NCI-H345 (cell line): ENCODE results near the gene RBM19.

ENCODE experiments used
- DNase-seq: peaks from one replicate; lab custom pipeline; 2025; lab: John Stamatoyannopoulos, UW

Gene RBM19

DNA sequence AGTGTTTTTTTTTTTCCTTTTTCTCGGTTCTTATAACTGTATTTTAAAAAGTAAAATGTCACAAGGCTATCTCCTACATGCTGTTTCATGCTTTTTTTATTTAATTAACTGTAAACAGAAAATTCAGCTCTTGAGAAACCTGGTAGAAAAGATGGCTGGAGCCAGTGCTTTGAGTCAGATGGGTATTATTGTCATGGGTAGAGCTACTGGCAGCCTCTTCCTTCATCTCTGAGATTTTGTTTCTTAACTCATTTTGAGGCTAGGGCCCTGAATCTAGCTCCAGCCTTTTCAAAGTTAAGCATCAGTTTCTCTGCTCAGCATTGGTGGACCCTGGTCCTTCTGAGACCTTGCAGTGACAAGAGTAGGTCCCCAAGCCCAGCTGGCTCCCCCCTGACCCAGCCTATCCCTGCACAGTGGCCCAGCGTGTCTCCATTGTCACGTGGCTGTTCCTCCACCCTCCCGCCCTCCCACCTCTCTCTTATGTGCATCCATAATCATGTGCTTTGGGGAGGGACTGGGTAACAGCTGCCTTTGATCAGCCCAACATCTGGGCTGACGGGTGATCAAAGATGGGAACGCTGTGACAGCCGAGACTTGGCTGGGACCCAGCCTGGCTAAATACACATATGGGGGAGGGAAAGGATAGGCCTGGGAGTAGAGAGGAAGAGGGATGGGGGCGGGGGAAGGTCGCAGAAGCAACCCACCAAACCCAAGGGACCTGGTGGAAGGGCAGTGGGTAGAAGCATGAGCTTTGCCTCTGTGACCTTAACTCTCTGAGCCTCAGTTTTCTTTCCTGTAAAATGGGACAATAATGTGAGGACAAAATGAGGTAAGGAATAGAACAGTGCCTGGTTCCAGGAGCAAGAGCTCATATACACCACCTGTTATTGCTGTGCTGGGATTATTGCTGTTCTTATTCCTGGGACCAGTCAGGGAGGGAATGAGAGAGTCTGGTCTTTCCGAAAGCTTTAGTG lies 24.4 kb upstream of the RBM19 start:
- peak; percentile 13 for DNase-seq

DNA sequence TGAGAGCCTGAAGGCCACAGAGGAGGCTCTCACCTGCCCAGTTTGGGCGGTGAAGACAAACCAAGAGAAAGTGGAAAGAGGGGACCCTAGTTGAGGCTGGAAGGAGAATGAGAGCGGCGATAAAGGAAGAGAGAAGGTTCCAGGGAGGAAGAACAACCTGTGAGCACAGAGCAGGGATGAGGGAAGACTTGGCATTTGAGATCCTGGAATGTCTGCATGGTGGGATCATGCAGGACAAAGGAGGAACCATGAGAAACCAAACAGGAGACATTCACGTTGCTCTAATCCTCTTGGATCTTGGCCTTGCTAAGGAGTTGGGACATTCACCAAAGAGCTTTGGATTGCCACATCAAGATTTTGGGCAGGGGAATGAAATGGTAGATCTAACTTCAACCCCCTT lies 22.9 kb upstream of the RBM19 start:
- no peak for DNase-seq

DNA sequence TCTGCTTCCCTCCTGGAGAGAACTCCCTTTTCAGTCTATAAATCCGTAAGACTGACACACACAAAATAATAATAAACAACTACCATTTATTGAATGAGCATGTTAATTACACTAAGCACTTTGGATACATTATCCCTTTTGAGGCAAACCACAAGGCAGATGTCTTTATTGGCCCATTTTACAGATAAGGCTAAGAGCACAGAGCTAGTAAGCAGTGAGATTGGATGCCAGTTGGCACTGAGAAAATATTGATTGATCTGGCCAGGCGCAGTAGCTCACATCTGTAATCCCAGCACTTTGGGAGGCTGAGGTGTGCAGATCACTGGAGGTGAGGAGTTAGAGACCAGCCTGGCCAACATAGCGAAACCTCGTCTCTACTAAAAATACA lies 21.9 kb upstream of the RBM19 start:
- DNase-seq = no peak

DNA sequence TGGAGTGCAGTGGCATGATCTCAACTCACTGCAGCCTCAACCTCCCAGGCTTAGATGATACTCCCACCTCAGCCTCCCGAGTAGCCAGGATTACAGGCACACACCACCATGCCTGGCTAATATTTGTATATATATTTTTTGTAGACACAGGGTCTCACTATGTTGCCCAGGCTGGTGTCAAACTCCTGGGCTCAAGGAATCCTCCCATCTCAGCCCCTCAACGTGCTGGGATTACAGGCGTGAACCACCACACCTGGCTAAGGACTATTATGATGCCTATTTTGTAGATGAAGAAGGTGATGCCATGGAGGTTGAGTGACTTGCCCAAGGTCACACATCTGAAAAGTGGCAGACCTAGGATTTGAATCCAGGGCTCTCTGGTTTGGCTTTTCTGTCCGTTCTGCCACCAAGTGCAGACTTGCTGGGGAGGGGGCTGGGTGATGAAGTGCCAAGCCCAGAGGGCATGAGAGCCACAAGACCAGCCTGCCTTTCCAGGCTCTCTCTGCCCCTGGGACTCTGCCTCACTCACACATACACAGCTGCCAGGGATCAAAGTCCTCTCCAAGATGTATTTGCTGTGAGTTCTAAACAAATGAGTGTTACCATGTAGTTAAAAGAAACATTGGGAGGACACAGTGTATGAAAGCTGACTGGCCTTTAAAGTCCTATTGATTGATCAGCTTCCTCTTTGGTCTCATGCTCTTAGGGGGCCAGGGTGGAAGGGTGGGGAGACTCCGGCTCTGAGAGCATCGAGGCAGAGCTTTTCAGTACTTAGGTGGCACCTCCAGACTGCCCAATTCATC lies 21.3 kb upstream of the RBM19 start:
- DNase-seq = no peak

DNA sequence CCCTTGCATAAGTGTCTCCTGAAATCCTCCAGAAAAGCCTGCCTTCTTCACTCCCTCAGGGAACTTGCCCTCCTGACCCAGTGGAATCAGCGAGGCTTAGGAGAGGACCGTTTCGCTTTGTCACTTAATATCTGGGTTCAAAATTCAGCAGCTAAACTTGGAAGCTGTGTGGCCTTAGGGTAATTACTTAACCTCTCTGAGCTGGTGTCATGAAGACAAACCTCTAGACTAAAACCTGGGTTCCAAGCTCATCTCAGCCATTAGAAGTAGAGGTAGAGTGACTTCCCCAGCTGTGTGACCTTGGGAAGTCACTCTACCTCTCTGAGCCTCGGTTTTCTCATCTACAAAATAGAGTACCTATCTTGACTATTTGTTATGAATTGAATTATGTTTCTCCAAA lies 18.3 kb upstream of the RBM19 start:
- DNase-seq = no peak

DNA sequence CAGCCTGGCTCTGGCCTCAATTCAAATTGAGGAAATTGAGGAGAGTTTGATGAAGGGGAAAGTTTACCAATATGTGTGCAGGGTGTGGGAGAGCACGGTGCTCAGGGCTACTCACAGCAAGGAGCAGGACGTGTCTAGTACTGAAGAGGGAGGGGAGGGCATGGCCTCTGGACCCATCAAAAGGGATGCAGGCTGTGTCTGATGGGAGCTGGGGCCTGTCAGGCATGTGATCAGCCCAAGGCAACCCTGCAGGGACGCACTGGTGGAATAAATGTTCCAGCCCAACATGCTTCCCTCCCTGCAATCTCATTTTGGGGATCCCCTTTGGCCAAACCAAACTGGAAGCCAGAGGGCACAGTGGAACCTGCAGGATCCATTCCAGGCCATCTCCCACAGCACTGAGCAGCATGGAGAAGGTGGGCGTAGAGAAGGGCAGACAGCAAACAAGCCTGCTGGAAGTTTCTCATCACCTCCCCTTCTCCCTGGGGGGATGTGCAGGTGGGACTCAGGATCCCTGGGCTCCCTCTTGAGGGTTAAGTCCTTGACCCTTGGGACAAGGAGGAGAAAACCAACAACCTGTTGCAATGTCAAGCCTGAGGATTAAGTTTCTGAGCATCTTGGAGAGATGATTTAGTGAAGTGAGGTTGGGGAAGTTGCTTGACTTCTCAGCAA lies 17.8 kb upstream of the RBM19 start:
- DNase-seq = no peak

DNA sequence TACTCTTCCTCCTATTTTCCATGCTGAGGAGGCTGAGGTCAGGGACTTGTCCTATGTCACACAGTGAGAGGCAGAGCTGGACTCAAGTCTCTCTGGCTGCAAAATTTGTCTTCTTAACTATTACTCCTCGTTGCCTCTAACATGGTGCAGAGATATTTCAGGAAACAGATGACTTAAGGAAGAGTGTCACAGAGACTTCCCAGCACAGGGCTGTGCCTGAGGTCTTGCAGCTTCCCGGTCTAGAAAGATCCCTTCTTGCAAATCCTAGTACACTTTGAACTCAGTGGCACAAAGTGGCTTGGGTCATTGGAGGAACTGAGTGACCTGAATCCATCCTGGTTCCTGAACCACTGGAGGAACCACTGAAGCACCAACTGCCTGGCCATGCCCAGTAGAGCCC lies 17.1 kb upstream of the RBM19 start:
- DNase-seq = no peak

DNA sequence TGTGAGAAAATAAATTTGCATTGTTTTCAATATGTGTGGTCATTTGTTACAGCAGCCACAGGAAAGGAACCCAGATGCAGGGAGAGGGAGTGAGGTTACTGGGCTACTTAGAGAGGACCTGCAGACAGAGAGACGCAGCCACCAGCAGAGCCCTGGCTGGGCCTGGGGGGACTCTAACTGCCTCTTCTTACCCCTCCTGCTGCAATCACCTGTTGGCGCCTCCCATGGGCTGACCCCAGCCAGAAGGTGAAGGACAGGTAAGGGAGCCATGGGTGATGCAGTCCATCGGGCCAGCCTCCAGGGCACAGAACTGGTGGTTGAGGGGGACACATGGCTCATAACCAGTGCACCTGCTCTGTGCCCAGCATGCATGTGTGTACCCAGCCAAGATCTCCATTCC lies 15.8 kb upstream of the RBM19 start:
- DNase-seq = no peak

DNA sequence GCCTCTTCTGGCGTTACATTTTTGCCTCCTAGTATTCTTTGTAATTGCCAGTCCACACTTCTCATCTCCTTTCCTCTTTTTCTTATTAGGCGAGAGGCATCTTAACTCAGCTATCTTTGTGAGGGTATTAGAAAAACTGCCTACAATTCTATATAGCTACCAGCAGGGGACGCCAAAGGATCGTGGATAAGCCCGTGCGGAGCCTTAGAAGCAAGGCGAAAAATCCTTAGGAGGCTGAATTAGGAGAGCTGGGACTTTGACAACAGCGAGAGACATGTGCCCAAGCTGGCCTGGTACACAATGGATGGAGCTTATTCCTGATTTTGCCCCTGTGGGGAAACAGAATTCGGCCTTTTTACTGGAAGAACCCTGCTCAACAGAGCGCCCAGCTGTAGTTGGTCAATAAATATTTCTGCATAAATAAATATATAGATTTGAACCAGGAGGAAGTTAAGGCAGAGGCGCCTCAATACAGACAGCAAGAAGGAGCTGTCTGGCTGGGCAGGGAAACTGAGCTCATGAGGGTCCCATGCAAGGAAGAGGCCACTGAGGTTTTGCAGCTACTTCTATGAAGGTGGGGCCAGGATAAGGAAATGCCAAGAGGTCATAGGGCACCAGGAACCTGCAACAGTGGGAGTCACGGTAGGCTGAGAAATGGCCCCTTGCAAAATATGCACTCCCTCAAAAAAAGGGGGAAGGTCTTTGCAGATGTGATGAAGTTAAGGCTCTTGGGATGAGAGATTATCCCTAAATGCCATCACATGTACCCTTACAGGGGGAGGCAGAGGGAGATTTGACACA lies 14.6 kb upstream of the RBM19 start:
- DNase-seq = peak; percentile 76

DNA sequence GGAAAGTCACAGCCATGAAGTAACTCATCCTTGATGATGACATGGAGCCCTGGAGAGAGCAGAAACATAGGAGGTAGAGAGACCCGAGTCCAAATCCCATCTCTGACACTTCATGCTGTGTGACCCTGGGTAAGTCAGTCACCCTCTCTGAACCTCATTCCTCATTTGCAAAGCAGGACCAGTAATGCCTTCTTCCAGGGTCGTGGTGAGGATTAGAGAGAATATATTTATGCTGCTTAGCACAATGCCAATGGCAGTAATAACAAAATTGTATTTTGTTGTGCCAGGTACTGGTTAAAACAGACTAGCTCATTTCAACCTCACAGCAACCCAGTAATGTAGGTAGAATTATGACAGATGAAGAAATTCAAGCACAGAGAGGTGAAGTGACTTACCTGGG lies 13.9 kb upstream of the RBM19 start:
- no peak for DNase-seq

DNA sequence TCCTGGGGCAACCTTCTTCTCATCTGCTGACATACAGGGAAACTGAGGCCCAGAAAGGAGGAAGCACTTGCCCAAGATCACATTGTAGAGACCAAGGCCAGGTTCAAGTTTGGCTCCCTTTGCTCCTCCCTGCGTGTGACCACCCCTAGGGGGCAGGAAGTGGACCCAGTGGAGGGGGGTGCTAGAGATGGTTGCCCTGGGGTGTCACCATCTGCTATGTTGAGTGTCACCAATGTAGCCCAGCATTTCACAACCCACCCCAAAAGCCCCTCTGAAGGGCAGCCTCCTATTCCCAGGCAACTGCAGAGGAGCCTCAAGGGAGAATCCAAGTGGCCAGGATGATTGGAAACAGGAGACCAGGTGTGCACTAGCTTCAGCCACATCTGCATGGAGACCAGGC lies 12.0 kb upstream of the RBM19 start:
- DNase-seq = no peak

DNA sequence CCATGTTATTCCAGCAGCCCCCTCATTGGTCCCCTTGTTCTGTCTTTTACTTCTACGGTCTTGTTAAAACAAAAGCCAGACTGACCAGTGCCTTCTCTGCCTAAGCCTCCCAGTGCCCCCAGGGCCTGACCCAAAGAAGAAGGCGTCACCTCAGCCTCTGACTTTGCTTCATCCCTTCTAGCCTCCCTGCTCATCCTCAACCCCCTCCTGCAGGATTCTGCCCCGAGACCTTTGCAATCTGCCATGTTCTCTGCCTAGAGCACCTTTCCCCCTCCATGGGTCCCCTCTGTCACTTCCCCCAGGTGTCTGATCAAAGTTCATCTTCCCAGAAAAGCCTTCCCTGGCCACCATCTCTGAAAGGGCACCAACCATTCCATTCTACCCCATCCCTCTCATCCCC lies 7.9 kb upstream of the RBM19 start:
- no peak for DNase-seq

DNA sequence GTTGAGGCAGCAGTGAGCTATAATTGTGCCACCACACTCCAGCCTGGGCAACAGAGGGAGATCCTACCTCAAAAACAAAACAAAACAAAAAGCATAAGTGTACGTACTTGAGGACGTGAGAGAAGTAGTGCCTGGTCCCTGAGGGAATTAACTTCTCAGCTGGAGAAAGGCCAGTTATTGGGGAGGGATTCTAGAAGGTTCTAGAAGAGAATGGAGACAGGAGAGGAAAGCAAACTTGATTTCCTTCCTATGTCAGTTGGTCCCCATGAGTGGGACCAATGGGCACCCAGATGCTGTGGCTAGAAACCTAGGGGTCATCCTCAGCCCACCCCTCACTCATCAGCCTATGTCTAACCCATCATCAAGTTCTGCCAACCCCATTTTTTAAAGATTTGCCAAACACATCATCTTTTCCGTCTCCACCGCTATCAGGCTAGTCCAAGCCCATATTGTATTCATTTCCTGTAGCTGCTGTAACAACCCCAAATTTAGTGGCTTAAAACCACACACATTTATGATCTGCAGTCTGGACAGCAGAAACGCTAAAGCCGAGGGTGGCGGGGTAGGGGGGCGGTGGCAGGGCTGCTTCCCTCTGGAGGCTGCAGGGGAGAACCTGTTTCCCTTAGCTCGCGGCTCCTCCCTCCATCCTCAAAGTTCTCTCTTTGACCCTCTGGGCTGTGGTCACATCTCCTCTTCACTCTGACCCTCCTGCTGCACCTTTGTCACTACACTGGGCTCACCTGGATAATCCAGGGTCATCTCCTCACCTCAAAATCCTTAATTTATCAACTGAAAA lies 7.2 kb upstream of the RBM19 start:
- DNase-seq = no peak

DNA sequence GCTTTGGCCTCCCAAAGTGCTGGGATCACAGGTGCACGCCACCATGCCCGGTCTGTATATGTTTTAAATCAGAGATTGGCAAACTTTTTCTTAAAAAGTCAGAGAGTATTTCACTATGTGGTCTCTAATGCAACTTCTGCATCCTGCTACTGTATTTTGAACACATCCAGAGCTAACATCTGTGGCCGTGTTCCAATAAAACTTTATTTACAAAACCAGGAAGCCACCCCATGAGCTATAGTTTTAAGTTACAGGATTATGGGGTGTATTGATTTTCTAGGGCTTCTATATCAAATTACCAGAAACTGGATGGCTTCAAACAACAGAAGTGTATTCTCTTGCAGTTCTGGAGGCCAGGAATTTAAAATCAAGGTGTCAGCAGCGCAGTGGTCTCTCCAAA lies 5.3 kb upstream of the RBM19 start:
- DNase-seq = no peak

DNA sequence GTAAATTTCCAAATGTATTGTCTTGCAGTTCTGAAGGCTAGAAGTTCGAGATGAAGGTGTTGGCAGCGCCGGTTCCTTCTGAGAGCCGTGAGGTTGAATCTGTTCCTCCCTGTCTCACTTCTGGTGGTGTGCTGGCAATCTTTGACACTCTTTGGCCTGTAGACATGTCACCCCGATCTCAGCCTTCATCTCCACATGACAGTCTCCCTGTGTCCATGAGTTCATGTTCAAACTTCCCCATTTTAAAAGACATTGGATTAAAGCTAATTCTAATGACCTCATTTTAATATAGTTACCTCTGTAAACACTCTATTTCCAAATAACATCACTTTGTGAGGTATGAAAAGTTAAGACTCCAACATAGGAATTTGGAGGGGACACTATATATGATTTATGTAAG lies 4.1 kb upstream of the RBM19 start:
- DNase-seq = no peak

DNA sequence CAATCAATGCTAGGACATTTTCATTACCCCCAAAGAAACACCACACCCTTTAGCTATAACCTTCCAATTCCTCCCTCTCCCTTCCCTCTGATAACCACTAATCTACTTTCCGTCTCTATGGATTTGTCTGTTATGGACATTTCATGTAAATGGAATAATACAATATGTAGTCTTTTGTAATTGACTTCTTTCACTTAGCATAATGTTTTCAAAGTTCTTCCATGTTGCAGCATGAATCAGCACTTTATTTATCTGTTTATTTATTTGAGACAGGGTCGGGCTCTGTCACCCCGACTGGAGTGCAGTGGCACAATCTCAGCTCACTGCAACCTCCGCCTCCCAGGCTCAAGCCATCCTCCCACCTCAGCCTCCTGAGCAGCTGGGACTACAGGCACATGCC lies 1.2 kb upstream of the RBM19 start:
- no peak for DNase-seq

DNA sequence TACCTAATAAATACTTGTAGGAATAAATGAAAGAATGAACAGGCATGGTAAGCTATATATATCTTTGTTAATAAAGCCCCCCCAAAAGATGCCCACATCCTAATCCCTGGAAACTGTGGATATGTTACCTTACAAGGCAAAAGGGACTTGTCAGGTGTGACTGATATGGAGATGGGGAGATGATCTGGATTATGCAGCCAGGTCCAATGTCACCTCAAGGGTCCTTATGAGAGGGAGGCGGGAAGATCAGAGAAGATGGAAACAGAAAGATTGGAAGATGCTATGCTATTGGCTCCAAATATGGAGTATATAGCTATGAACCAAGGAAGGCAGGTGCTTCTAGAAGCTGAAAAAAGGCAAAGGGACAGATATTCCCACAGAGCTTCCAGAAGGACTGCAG lies 3.4 kb downstream of the RBM19 start:
- no peak for DNase-seq

DNA sequence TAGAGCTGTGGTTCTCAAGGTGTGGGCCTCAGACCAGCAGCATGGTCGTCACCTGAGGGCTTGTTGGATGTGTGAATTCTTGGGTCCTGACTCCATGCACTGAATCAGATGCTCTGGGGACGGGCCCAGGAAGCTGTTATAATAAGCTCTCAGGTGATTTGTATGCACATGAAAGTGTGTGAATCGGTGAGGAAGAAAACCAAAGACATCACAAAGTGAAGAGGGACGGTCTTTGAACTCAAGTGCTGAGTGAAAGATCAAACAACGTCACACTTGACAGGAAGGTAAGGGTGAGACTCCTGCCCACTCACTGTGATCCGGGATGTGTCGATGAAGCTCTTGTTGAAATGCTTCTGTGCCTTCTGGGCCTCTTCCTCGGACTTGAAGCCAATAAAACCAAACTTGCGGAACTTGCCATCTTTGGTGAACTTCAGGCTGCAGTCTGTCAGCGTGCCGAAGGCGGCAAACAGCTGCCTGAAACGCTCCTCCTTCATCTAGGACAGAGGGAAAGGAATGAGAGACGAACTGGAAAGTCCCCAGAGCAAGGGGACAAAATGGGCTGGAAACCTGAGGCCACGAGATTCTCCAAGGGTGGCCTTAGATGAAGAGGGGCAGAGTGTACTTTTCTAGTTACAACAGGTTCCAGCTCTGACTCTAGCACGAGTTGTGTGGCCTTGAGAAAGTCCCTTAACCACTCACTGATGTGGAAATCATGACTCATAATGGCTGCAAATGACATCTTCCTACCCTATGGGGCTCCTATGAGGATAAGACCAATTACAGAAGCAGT lies 4.0 kb downstream of the RBM19 start:
- no peak for DNase-seq

DNA sequence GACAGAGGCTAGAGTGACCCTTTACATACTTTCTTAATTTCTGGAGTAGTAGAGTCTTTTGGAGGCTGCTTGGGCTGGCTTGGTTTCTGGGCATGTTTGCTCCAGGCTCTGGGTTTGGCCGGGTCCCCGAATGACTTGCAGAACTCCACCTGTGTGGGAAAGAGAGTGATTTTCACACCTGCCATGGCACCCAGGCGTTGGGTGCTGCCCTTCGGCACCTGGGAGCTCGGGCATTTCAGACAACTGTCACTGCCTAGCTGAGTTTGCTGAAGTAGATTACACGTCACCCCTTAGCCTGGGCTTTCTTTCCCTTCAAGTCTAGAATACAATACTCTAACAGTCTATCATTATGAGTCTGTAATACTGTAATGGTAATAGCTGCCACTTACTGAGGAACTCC lies 6.1 kb downstream of the RBM19 start:
- DNase-seq = no peak

DNA sequence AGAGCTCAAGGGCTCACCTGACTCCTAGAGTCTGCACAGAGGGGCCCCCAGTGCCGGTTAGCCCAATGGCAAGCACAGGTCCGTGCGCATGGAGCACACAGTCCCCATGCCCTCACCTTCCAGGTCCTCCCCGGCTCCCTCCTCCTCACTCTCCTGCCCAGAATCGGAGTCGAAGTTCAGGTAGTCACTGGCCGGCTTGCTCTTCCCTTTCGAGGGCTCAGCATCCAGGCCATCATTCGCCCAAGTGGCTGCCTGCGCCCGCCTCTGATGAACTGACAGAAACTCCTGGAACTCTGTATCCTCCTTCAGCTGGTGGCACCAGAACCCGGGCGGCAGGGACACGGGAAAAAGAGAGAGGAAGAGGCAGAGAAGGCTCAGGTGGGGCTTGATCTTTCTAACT lies 7.0 kb downstream of the RBM19 start:
- DNase-seq = no peak
